CMK (cell line): Measurements from ENCODE around the gene RERE.
"Not testable (repeated sequence)": the region's sequence is repeated elsewhere in the genome, so short reads cannot be mapped to it uniquely, and the experiment has no call there.

Experiments
- DNase-seq: peaks from one replicate; pipeline ENCODE4 v3.0.0-alpha.2; 2010; ENCODE audit warnings: low read depth

Gene RERE

DNA sequence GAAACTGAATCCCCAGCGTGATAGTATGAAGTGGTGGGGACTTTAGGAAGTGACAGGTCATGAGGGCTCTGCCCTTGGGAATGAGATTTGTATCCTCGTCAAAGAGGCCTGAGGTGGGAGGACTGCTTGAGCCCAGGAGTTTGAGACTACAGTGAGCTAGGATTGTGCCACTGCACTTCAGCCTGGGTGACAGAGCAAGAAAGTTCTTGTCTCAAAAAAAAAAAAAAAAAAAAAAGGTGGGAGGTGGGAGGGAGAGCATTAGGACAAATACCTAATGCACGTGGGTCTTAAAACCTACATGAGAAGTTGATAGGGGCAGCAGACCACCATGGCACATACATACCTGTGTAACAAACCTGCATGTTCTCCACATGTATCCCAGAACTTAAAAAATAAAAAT lies 24.0 kb upstream of the RERE start:
- no peak for DNase-seq

DNA sequence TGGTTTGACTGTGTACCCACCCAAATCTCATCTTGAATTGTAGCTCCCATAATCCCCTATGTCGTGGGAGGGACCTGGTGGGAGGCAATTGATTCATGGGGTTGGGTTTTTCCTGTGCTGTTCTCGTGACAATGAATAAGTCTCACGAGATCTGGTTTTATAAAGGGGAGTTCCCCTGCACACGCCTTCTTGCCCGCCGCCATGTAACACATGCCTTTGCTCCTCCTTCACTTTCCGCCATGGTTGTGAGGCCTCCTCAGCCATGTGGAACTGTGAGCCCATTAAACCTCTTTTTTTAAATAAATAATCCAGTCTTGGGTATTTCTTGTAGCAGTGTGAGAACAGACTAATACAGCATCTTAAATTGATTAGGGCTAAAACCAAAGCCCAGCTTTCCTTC lies 22.6 kb upstream of the RERE start:
- DNase-seq, result no peak

DNA sequence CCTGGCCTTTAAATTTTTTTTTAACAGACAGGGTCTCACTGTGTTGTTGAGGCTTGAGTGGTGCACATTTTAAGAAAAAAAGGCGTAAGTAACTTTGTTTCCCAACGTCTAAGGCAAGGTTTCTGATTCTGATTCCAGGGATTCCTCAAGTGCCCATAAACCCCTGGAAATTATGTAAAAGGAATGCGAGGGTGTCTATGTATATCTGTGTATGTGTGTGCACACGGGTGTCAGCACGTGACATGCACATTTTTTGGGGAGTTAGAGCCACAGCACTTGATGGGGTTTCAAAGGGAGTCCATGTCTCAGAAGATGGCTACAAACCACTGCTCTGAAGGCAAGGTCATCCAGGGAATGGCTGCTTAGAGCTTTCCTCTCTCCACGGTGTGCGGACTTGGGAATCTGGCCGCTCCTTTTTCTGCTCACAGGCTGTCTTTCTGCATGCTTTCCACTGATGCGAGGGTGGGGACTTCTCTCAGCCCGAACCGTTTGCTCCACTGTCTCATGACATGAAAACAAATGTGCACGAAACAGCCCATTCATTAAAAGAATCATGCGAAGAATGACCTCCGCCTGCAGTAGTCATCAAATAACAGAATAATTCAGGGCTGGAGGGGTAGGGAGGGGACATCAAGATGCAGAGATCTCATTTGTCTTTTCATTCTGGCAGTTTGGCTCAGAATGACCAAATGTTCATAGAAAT lies 18.7 kb upstream of the RERE start:
- DNase-seq, result no peak

DNA sequence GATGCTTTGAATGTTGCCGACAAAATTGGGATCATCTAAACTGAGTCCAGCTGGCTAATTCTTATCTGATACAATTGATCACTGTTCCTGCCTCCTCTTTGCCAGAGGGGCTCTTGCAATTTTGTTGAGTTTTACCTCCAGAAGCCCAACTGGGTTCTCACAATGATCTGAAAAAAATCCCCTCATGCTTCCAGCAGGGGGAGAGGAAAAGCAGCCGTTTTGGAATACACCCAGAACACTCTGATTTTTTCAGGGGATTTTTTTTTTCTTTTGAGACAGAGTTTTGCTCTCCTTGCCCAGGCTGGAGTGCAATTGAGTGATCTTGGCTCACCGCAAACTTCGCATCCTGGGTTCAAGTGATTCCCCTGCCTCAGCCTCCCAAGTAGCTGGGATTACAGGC lies 13.9 kb upstream of the RERE start:
- no peak for DNase-seq

DNA sequence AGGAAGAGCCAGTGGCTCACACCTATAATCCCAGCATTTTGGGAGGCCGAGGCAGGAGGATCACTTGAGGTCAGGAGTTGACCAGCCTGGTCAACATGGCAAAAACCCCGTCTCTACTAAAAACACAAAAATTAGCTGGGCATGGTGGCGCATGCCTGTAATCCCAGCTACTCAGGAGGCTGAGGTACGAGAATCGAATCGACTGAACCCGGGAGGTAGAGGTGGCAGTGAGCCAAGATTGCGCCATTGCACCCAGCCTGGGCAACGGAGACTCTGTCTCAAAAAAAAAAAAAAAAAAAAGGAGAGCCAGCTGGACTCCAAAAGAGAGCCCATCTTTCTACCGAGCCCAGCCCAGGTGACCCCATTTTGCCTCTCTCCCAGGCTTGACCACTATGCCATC lies 13.3 kb upstream of the RERE start:
- not testable (repeated sequence) for DNase-seq

DNA sequence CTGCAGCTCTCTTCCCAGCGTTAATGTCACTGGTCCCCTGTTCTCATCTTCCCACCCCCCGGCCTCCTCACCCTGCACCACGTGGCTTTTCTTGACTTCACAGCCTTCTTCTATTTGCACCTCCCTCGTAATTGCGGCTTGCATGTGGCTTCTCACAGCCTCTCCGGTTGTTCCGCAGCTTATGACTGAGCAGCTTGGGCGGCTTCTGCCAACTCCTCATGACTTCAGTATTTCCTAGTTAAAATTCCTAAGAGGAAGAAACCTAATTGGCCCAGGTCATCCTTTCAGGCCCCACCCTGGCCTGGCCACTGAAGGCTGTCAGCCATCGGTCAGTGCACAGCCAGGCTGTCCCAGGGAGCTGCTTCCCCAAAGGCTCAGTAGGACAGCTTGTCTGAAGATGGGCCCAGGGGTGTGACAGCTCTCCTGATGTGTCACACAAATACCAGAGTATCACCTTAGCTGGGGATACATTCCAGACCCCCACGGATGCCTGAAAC lies 8.6 kb upstream of the RERE start:
- DNase-seq, result no peak

DNA sequence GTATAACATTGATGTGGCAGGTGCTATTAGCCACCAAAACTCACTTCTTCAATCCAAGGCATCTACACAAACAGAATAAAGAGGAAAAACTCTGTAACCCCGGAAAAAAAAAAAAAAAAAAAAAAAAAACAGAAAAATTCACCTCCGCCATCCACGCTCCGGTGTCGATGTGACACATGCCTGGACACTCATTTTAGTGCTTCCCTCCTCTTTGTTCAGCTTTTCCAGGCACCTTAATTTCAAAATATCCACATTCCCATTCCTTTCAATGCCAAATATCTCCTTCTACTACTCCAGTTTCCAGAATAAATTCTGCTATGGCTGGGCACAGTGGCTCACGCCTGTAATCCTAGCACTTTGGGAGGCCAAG lies 5.8 kb upstream of the RERE start:
- DNase-seq, result no peak

DNA sequence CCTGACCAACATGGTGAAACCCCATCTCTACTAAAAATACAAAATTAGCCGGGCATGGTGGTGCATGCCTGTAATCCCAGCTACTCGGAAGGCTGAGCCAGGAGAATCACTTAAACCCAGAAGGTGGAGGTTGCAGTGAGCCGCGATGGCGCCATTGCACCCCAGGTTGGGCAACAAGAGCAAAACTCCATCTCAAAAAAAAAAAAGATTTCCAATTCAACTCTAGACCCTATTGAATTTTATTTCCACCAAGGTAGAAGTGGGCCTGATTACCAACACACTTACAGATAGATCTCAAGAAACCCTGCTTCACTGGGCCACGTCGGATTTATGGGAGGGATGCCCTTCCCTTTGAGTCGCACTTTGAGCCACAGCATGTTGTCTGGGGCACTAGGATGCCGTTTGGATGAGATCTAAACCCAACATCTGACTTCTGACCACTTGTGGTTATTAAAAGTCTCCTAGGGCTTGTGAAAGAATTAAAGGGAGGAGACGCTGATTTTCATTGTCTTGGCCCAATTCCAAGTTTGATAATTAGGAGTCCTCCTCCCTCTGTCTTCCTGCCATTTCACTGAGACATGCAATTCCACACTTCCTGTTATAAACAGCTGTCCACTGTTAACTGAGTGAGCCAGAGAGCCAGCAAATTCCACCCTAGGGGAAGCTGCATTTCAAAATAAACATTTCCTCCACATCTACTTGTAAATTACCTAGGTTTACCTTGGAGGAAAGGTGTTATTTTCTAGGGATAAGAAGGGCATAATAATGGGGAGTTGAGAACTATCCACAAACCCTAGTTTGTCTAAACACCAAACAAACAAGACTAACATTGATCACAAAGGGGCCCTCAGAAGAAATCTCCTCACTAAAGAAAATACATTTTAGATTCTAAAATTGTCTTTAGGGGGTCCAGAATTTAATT lies 5.2 kb upstream of the RERE start:
- peak; percentile 65 for DNase-seq

DNA sequence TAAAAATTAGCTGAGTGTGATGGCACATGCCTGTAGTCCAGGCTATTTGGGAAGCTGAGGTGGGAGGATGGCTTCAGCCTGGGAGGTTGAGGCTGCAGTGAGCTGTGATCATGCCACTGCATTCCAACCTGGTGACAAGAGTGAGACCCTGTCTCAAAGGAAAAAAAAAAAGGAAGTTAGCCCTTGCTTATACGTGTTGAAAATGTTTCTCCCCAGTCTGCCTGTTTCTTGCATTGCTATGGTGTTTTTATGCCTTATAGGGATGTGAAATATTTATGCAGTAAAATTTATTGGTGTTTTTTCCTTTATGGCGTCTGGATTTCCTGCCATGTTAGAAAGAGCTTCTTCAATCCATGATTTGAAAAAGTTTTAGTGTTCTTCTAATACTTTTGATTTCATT lies 3.6 kb upstream of the RERE start:
- no peak for DNase-seq

DNA sequence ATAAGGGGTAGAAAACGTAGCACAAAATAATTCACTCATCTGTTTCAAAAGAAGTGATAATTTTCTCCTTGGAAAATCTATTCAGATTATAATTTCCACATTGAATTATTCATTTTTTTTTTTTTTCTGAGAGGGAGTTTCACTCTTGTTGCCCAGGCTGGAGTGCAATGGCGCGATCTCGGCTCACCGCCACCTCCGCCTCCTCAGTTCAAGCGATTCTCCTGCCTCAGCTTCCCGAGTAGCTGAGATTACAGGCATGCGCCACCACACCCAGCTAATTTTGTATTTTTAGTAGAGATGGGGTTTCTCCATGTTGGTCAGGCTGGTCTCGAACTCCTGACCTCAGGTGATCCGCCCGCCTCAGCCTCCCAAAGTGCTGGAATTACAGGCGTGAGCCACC lies 1.3 kb upstream of the RERE start:
- not testable (repeated sequence) for DNase-seq

DNA sequence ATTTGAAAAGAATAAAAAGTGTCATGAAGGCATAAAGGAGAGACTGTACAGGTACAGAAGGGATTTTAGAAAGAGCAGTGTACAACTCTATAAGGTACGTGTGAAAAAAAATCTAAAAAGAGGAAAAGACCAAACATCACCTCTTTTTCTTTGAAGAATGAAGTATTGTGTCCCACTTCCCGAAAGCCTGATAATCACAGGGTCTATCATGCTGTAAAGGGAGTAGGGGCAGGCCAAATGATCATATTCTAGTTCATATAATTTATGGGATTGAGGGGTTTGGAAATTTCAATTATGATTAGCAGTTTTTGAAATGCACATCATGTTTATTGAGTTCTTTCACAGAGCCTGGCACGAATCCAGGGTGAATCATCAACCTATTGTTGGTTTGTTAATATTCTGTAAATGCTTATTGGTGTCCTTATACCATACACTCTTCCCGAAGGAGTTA lies 910 bp upstream of the RERE start:
- DNase-seq, result no peak

DNA sequence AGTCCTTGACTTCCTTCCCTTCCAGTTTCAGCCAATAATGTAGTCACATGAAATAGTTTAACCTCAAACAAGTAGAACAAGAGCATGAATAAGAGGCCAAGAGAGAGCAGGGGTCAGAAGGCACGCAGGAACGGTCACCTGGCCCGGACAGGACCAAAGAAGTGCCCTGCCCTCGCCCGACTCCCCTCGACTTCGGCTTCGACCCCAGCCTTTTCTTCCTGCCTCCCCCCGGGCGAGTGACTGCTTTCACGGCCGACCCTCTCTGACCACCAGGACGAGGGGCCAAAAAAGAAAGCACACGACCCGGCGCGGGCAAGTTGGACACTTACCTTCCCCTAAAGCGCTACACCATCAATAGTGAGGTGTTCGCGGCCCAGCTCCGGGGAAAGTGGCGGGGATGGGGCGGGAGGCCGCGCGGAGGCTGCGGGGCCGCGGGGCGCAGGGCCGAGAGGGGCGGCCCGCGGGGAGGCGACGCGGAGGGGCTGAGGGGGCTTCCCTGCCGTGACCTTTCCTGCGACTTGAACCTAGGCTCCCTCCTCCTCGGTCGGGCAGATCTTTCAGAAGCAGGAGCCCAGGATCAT lies 519 bp downstream of the RERE start:
- no peak for DNase-seq

DNA sequence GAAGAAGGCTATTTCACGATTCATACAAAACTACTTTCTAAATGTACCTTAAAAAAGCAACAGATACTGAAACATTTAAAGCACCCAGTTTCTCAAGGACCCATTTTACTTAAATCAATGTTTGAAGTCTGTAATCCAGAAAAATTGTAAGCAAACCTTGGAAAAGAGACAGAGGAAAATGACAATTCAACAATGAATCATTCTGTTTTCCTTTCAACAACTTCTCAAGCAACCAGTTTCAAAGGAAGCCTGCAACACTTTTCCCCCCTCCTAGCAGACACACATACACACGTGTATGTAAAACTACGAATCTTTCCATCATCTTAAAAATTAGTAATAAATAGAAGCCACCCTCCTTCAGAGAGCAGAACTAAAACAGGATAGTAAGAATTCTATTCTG lies 1.2 kb downstream of the RERE start:
- DNase-seq, result no peak

DNA sequence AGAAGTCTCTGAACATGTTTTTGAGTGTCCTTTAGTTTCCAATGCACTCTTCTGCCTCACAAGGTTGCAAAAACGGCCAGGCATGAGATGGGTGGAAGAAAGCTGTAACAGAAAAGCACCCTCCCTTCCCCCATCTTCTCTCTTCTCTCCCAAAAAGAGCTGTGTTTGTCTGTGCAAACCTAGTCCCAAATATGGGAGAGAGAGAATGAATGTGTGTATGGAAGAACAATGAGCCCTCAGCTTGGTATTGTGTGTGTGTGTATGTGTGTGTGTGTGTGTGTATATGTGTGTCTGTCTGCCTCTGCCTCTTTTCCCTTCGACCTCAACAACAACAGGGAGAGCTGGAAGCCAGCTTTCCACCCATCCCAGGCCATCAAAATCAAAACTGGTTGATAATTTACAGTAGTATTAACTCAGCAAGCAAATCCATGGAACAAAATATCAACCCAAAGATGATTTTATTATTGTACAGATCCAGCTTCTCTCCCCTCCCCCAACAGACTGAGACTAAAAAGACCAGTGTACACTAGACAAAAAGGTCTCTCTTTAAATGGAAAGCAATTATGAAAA lies 1.8 kb downstream of the RERE start:
- DNase-seq, result peak; percentile 37

DNA sequence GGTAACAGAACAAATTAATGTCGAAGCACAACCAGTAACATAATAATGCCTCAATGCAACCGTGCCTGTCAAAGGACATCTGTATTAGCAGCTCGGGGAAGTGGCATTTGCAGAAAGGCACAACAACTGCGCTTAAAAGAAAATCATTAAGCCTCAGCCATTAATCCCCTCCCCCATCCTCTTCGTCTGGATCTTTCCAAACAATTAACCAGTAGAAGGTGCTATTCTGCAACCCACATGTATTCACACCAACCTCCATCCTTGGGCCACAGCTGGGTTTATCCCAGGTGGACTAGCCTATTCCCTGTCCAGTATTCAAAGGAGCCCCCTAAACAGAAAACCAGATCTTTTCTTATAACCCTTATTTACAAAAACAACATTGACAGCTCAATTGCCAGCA lies 2.6 kb downstream of the RERE start:
- no peak for DNase-seq

DNA sequence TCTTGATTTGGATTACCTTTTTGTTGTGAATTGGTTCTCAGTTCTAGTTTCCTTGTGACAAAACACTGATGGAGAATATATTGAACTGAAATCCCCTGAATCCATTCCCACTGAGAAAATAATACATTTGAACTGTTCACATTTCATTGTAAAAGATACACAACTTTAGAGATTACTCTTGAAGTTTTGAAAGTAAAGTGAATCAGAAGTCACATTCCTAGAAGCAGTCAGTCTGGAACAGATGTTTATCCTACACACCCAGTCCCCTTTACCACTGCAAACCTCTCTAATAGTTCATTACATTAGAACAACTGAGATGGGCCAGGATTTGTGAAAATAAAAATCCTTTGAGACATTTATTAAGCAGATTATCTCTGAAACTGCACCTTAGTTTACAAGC lies 3.4 kb downstream of the RERE start:
- DNase-seq, result no peak

DNA sequence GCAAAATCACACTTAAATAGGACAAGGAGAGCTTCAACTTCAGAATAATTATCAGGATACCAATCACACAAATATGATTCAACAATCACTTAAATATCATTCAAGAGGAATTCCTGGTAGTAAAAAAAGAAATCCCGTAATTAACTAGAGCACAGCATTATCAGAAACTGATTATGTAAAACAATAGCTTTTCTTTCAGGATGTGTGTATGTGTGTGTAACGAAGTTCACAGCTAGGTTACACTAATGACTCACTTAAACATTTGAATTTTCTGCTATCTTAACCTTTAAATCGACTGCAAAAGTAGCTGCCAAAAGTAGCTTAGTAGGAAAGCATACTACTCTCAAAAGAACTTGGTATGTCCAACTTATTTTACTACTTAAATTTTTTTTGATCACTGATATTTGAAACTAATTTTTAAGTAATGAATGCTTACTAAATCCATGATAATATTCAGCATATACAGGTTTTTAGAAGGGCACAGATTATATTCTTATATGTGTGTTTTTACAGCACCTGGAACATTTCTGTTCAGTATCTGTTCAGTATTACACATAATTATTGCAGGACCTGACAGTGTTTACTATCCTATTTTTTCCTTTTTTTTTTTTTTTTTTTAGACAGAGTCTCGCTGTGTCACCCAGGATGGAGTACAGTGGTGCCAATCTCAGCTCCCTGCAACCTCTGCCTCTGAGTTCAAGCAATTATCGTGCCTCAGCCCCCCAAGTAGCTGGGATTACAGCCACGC lies 4.2 kb downstream of the RERE start:
- no peak for DNase-seq

DNA sequence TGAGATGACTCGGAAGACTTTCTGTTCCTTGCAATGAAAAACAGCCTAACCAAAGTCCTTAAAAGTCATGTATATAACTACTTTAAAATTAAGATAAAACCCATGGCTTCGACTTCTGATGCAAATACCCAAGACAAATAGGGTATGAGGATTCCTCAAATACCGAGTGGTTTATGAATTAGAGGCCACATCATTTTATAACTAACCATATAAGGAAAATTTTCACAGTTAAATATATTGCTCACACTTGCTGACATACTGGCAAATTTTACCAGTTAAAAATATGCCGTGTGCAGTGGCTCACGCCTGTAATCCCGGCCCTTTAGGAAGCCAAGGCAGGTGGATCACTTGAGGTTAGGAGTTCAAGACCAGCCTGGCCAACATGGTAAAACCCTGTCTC lies 5.4 kb downstream of the RERE start:
- no peak for DNase-seq

DNA sequence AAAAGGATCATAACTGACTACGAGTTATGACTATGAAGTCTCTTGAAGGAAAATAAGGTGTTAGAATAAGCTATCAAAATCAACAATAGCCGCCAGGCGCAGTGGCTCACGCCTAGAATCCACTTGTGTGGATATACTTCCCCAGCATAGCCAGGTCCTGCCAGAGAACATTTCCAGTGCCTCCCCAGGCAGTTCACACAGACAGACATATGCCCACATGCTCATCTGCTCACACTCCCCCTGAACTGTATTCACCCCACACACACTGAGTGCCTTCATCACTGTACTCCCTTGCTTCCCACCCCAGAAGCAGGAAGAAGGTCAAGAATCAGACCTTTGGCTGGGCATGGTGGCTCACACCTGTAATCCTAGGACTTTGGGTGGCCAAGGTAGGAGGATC lies 6.5 kb downstream of the RERE start:
- DNase-seq, result no peak

DNA sequence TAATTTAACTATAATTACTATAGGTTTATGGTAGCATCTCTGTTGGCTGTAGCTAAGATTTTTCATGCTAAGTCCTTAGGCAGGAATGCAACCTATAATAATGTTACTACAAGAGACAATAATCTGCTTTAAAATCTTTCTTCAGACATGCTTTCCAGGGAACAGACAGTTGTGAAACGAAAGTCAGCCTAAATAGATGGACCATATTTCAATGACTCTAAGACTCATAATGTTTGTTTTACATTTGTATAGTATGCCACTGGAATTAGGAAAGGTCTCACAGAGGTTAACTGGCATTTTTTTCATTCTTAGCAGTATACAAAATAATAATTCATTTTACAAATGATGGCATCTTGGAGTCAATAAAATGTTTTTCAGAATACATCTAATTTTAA lies 8.1 kb downstream of the RERE start:
- no peak for DNase-seq

DNA sequence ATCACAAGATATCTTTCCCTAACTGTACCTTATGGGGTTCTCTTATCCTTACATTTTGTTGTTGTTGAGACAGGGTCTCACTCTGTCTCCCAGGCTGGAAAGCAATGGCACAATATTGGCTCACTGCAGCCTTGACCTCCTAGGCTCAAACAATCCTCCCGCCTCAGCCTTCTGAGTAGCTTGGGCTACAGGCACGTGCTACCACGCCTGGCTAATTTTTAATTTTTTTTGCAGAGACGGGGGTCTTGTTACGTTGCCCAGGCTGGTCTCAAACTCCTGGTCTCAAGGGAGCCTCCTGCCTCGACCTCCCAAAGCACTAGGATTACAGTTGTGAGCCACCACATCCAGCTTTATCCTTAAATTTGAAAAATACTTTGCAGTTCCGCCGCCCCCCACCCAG lies 10.4 kb downstream of the RERE start:
- DNase-seq, result no peak

DNA sequence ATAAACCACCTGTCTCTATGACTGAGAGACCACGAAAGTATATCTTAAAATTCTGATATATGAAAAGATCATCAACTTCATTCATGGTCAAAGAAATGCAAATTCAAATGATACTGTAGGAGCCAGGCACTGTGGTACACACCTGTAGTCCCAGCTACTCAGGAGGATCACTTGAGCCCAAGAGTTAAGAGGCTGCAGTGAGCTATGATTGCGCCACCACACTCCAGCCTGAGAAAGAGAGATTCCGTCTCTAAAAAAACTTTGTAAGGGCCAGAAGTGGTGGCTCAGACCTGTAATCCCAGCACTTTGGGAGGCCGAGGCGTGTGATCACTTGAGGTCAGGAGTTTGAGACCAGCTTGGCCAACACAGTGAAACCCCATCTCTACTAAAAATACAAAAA lies 17.0 kb downstream of the RERE start:
- DNase-seq, result no peak
